Ramos (cell line): ENCODE data around the gene MRPS30.
"Not testable (repeated sequence)": the region's sequence is repeated elsewhere in the genome, so short reads cannot be mapped to it uniquely, and the experiment has no call there.

Experiments used
- in situ Hi-C: fragments of 300-500 bp; cut with MboI; formaldehyde crosslinking; loops from one replicate; pipeline ENCODE4 v1.14.3; 2022; ENCODE audit warnings: low sequenced_read_pairs; ENCODE audit not compliant: unreplicated experiment

The MRPS30 gene

GRCh38 chr5:44808435-44809214 lies at the start of gene MRPS30:
Gene MRPS30, plus strand, starts transcription at chr5:44808947. Its CDS starts 16 bp downstream, at chr5:44808963.
- in situ Hi-C loops, result no loop called here

DNA sequence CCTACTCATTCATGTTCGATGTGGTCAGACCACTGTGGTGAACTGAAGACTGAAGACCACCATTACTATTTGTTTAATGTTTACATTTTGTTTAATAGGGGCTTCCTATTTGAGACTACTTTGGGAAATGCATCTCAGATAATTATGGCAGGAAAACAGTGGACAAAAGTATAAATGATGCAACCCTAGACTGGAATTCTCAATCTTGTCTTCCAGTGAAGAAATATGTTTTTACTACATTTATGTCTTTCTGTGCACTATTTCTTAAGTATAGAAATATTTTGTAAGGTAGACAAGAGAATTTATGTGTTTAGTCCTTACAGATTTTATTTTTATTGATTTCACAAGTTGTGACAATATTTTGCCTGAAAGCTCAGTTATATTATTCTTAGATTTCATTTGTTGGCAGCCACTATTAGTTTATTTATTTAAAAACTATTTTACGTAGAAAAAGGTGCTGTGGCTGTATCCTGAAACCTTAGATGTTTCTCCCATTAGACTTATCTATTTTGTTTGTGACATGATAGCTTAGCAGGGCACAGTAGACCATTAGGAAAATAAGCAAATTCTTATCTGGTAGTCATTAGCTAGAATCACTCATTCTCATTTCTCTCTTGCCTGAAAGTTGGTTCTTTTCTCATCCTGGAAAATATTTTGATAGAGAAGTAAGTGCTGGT lies 39.4 kb upstream of the MRPS30 start:
- in situ Hi-C loops, result no loop called here

- in situ Hi-C loops, result no loop called here
Observed at GRCh38 chr5:44769877-44770209, 38.9 kb upstream of the MRPS30 start.

GRCh38 chr5:44770780-44771717 lies 37.7 kb upstream of the MRPS30 start:
- in situ Hi-C loops, result no loop called here

- in situ Hi-C loops, result not testable (repeated sequence)
Observed at GRCh38 chr5:44772397-44772796, 36.4 kb upstream of the MRPS30 start.

DNA sequence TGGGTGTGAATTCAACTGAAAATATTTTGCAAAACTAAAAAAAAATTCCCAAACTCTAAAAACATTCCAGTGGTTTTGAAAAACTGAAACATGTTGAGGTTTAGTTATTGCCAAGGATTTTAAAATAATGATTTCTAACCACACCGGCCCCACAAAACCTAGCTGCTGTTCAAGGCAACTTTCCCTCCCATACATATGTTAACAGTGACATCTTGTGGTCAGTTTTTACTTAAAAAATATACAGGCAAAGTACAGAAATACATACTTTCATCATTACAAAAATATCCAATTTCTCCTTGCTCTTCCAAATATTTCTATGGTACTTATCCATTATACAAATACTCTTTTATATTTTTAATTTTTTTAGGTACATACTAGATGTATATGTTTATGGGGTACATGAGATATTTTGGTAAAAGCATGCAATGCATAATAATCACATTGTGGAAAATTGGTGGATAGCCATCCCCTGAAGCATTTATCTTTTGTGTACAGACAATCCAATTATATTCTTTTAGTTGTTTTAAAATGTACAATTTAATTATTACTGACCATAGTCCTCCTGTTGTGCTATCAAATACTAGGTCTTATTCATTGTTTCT lies 34.4 kb upstream of the MRPS30 start:
- in situ Hi-C loops, result no loop called here

DNA sequence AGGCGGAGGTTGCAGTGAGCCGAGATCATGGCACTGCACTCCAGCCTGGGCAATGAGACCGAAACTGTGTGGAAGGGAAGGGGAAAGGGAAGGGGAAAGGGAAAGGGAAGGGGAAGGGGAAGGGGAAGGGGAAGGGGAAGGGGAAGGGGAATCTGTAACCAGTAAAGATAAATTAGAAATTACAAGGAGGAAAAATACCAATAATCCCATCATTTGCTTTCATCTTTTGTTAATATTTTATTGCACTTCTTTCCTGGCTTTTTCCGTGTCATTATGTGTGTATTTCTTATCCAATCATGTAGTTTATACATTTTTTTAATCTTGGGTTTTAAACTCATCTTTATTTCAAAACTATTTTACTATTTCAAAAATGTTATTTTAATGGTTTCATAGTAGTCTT lies 29.6 kb upstream of the MRPS30 start:
- in situ Hi-C loops, result no loop called here

DNA sequence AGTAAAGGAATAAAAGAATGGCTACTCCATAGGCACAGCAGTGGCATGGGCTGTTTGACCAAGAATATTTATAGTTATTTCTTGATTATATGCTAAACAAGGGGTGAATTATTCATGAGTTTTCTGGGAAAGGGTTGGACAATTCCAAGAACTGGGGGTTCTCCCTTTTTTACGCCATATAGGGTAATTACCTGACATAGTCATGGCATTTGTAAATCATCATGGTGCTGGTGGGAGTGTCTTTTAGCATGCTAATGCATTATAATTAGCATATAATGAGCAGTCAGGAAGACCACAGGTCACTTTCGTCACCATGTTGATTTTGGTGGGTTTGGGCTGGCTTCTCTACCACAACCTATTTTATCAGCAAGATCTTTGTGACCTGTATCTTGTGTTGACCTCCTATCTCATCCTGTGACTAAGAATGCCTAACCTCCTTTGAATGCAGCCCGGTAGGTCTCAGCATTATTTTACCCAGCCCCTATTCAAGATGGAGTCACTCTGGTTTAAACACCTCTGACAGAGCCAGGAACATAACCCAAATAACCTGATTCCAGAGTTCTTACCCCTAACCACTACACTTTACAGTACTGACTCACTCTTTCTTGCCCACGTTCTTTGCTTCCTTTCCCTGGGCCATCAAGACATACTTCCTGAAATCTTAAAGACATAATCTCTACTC lies 25.0 kb upstream of the MRPS30 start:
- in situ Hi-C loops, result no loop called here

DNA sequence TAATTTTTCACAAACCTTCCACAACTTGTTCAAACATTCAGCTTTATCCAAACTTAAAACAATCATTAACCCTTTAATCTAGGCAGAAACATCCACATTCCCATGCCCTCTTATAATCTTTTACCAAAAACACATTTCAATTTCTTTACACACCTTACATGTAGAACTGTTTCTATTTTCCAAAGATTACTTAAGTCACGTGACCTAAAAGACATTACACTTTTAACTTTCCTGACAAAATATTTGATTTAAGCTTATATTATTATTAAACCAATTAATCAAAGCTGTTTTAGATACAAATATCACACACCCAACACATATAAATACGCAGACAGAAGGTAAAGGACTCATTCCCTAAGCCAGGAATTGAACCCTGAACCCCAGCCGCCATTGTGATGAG lies 21.0 kb upstream of the MRPS30 start:
- in situ Hi-C loops, result no loop called here

DNA sequence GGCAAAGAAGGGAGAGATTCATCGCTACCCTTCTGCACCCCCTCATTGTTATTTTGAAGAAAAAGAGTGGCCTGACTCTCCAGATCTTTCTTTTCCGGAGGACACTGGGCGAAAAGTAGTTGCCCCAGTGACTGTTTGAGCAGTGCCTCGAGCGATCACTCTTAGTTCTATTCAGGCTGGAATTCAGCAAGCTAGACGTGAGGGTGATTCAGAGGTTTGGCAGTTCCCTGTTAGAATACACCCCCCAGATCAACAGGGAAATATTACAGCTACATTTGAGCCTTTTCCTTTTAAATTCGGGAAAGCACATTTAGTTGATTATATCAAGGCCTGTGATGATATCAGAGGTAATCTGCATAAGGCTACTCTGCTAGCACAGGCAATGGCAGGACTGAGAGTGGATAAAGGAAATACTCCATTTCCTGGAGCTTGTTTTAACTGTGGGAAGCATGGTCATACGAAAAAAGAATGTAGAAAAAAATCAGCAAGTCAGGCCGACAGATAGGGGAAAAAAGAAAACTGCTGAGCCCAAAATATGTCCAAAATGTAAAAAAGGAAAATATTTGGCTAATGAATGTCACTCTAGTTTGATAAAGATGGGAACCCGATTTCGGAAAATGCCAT lies 19.3 kb upstream of the MRPS30 start:
- in situ Hi-C loops, result not testable (repeated sequence)

DNA sequence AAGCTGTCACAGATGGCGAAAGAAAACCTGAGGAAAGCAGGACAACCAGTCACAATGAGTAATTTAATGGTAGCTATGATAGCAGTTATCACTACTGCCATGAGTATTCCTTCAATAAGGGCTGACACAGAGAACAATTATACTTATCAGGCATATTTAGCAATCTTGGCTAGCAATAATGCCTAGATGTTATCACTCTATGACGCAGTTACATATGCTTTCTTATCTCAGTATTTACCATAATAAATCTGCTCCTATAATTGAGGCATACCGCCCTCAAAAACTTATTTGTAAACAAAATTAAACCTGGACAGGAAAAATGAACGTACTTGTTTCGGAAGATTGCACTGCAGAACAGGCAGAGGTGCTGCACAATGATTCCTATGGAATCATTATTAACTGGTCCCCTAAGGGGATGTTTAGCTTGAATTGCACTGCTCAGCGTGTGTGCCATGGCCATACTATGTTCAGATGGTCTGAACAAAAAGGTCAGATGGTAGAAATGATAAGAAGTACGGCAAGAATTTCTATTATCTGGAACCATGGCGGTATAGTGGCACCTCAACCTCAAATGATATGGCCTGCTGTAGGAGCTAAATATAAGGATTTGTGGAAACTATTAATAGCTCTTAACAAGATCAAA lies 16.6 kb upstream of the MRPS30 start:
- in situ Hi-C loops, result not testable (repeated sequence)

DNA sequence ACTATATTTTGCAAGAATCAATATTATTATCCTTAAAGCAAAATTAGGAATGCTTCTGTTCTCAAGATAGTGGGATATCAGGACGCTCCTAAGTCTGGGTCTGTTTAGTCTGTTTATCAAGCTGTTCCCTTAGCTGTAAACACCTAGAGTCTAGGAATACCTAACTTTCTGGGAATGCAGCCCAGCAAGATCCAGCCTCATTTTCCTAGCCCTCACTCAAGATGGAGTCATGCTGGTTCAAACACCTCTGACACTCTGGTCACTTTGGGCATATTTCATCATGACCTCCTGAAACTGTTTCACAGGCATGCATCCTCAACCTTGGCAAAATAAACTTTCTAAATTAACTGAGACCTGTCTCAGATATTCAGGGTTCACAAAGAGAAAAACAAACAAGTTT lies 14.4 kb upstream of the MRPS30 start:
- in situ Hi-C loops, result no loop called here

DNA sequence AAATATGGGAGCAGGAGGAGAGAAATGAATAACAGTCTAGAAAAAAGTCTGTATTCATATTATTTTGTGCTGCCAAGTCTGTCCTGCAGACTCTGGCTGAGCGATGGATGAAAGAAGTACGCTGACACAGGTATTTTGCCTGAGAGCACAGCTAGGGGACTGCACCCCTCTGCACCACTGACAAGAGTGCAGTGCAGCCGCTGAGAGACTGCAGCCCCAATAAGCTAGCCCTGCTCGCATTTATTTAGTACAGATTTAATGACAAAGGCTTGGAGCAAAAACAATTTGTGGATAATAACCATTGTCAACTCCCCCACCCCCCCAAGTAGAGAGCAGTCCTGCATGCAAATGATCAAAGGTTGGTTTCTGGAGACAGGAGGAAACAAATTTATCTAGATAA lies 13.3 kb upstream of the MRPS30 start:
- in situ Hi-C loops, result no loop called here

DNA sequence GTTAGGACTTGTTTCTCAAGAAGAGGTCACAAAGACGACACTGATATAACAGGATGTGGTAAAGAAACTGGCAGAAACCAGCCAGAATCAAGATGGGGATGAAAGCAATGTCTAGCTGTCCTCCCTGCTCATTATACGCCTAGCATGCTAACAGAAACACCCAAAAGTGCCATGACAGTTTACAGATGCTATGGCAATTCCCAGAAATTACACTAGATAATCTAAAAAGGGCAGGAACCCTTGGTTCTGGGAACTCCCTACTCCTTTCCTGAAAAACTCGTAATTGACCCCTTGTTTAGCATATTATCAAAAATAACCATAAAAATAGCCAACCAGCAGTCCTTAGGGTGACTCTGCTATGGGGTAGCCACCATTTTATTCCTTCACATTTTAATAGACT lies 10.9 kb upstream of the MRPS30 start:
- in situ Hi-C loops, result no loop called here

- in situ Hi-C loops, result no loop called here
Observed at GRCh38 chr5:44801992-44802391, 6.8 kb upstream of the MRPS30 start.

DNA sequence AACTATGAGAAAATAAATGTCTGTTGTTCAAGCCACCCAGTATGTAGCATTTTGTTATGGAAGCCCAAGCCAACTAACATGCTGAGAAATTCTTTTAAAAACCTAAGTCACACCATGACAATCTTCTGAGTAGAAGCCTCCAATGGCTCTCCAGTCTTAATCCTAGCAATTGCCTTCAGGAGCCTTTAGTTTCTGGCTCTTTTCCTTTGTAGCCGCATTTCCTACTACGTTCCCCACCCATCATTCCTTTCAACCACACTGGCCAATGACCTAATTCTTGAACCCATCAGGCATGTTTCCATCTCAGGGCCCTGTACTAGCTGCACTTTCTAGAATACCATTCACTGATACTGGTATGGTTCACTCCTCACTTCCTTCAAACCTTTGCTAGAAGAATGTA lies 2.1 kb upstream of the MRPS30 start:
- in situ Hi-C loops, result no loop called here

DNA sequence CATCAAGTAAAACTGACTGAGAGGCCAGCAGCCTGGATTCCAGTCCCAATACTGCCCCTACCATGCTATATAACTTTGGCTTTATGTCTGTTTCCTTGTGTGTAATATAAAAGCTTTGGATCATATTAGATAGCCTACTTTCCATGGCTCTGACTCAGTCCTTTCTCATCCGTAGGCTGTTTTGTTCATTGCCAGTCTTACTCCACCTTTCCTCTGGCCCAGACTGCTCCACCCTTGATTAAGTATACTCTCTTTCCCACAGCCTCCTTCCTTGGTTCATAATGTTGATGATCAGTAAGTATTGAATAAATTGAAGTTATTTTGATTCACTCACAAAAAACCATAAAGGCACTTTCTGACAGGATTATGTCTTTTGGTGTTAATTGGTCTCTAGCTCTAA lies 1.5 kb upstream of the MRPS30 start:
- in situ Hi-C loops, result no loop called here

DNA sequence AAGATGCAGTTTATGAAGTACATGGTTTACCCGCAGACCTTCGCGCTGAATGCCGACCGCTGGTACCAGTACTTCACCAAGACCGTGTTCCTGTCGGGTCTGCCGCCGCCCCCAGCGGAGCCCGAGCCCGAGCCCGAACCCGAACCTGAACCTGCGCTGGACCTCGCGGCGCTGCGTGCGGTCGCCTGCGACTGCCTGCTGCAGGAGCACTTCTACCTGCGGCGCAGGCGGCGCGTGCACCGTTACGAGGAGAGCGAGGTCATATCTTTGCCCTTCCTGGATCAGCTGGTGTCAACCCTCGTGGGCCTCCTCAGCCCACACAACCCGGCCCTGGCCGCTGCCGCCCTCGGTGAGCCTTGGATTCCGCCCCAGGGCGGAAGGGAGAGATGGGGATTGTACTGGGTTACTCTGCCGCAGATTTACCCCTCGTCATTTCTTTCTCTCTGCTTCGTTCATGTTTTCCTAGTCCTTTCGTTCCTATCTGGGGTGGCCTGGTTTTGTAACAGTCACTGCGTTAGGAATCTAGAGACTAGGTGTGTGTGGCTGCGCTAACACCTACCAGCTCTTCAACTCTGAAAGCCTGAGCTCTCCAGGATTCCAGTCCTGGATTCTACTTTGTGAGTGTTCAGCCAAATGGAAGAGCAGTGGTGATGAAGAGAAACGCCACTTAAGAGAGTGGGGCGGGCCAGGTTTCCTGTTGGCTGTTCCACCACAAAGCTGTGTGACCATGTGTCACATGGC lies 638 bp downstream of the MRPS30 start:
- in situ Hi-C loops, result no loop called here
